AG09319 (cell line): ENCODE results near the gene FBXW5.

Source experiments
- DNase-seq: peaks from one replicate; pipeline ENCODE4 v3.0.0-alpha.2; 2010; ENCODE audit warnings: low read depth; ENCODE audit errors: extremely low read depth
- CTCF ChIP-seq: IDR thresholded peaks from 2 replicates; pipeline ENCODE4 v1.5.1; 2011; ENCODE audit warnings: low read depth, mild to moderate bottlenecking, inconsistent platforms, low read length, moderate library complexity

Gene FBXW5

GRCh38 chr9:136969774-136970173 lies 25.2 kb upstream of the FBXW5 start:
- DNase-seq: no peak
- TF ChIP-seq CTCF: no peak

- no peak for TF ChIP-seq CTCF
- DNase-seq: no peak
These were observed 24.6 kb upstream of the FBXW5 start for GRCh38 chr9:136969150-136969549.

- DNase-seq: no peak
- TF ChIP-seq CTCF: no peak
These were observed 24.0 kb upstream of the FBXW5 start for GRCh38 chr9:136968333-136969127.

GRCh38 chr9:136965771-136966484 lies 21.4 kb upstream of the FBXW5 start:
- no peak for TF ChIP-seq CTCF
- DNase-seq: no peak

GRCh38 chr9:136964833-136965422 lies 20.4 kb upstream of the FBXW5 start:
- no peak for DNase-seq
- no peak for TF ChIP-seq CTCF

GRCh38 chr9:136964171-136964689 lies 19.7 kb upstream of the FBXW5 start:
- no peak for DNase-seq
- TF ChIP-seq CTCF: no peak

GRCh38 chr9:136963751-136964150 lies 19.2 kb upstream of the FBXW5 start:
- no peak for DNase-seq
- no peak for TF ChIP-seq CTCF
